Activated CD4-positive, CD25-positive, alpha-beta regulatory T cell treated with anti-CD3 and anti-CD28 coated beads, Interleukin-2, amount 50 U/mL, for 24 hours (primary cell): ENCODE measurements around the gene RPL39L.
"Not testable (repeated sequence)": the region's sequence is repeated elsewhere in the genome, so short reads cannot be mapped to it uniquely, and the experiment has no call there.

ENCODE experiments used
- ATAC-seq, 2 donors: fragments of 150-1000 bp; cut with Tn5 transposase; one replicate each; pipeline ENCODE4 v1.10.0; 2021; ENCODE audit warnings: mild to moderate bottlenecking in 1 of 2, moderate library complexity in 1 of 2

Gene RPL39L

DNA sequence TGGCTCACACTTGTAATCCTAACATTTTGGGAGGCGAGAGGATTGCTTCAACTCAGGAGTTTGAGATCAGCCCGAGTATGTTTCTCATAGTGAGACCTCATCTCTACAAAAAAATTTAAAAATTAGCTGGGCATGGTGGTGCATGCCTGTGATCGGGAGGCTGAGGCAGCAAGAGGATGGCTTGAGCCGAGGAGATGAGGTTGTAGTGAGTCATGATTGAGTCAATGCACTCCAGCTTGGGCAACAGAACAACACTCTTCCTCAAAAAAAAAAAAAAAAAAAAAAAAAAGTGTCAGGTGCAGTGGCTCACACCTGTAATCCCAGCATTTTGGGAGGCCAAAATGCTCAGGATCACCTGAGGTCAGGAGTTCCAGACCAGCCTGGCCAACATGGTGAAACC is 2.4 kb downstream of the RPL39L start:
- ATAC-seq: no peak

GRCh38 chr3:187136337-187136736 is 3.0 kb downstream of the RPL39L start:
- no peak for ATAC-seq

DNA sequence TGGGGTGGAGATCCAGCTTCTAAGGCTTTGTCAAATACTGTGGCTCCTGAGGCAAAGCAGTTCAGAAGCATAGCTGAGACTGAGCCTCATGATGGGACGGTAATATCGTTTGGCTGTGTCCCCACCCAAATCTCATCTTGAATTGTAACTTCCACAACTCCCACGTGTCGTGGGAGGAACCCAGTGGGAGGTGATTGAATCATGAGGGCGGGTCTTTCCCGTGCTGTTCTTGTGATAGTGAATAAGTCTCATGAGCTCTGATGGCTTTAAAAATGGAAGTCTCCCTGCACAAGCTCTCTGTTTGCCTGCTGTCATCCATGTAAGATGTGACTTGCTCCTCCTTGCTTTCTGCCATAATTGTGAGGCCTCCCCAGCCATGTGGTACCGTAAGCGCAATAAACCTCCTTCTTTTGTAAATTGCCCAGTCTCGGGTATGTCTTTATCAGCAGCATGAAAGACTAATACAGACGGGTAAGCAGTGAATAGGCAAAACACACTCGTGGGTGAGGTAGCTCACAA is 4.1 kb downstream of the RPL39L start:
- not testable (repeated sequence) for ATAC-seq

DNA sequence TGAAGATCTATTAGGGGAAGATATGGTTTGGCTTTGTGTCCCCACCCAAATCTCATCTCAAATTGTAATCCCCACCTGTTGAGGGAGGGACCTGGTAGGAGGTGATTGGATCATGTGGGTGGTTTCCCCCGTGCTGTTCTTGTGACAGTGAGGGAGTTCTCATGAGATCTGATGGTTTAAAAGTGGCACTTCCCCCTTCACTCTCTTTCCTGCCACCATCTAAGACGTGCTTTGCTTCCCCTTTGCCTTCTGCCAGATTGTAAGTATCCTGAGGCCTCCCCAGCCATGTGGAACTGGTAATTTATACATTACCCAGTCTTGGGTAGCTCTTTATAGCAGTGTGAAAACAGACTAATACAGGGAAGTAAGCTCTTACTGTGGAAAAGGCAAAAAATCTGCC is 6.1 kb downstream of the RPL39L start:
- not testable (repeated sequence) for ATAC-seq

- ATAC-seq: no peak
Measured at GRCh38 chr3:187132666-187133065, 6.6 kb downstream of the RPL39L start.

GRCh38 chr3:187131981-187132380 is 7.3 kb downstream of the RPL39L start:
- ATAC-seq: no peak

- ATAC-seq: peak; percentile 94 to 97
Measured at GRCh38 chr3:187130346-187131066, 8.8 kb downstream of the RPL39L start.

GRCh38 chr3:187125319-187126031 is 13.8 kb downstream of the RPL39L start:
- ATAC-seq: no peak

- ATAC-seq: no peak
Measured at GRCh38 chr3:187122261-187122660, 17.0 kb downstream of the RPL39L start.

- no peak for ATAC-seq
Measured at GRCh38 chr3:187120326-187120725, 19.0 kb downstream of the RPL39L start.

- no peak for ATAC-seq
Measured at GRCh38 chr3:187114511-187114910, 24.8 kb downstream of the RPL39L start.

- no peak for ATAC-seq
Measured at GRCh38 chr3:187112934-187113793, 26.1 kb downstream of the RPL39L start.

DNA sequence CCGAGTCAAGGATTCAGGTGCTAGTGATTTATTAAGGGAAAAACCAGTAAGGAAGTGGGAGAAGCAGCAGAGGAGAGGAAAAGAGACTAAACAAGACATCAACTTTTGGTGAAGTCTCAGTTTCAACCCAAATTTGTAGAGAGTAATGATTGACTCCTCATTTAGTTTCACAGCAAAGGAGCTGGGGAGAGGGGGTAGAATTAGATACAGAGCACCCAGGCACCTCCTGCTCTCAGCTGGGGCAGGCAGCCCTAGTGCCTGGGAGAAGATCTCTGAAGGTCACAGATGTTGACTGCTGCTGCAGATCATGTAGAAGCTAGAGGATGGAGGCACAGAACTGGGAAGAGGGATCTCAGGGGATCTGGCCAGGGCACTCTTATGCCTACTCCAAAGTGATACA is 29.1 kb downstream of the RPL39L start:
- ATAC-seq: no peak

DNA sequence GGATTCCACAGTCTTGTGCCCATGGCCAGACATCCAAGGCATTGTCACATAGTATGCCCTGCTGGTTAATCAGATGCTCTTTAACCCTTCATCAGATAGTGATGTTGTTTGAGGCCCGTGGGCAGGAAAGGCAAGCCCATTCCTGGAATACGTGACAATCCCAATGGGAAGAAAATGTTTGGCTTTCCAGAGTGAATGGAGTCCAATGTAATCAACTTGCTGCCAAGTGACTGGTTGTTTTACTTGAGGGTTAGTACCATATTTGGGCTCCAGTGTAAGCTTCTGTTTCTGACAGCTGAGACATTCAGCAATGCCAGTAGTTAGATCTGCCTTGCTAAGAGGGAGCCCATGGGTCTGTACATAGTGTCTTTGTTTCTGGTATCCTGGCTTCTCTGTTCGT is 31.3 kb downstream of the RPL39L start:
- ATAC-seq: no peak

DNA sequence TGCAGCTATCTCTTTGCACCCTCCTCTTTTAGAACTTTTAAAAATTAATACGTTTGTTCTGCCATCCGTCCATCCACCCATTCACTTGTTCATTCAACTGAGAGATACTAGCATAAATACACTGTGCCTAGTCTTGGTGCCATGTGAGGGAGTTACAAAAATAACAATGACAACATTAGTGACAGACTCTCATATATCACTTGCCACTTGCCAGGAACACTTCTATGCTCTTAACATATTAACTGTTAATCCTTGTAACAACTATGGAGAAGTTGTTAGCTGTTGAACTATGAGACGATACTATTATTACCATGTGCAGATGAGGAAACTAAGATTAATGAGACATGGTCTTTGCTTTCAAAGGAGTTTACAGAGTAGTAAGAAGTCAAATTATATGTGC is 33.6 kb downstream of the RPL39L start:
- no peak for ATAC-seq

GRCh38 chr3:187104933-187105332 is 34.4 kb downstream of the RPL39L start:
- no peak for ATAC-seq

DNA sequence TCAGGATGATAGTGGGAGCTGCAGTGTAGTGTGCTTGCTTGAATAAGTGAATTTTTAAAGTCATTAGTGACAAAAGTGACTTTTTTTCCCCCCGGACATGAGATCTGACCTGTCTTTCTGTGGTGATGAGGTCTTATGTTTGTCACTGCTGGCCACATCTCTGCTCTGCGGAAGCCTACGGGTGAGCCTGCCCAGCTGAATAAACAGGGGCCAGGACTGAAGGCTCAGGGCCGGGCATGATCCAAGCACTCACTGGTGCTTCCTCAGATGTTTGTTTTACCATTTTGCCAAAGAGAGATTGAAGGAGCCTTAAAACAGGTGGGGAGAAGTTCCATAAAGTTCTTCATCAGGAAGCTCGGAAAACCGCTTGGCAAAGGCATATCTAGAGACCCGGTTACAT is 35.0 kb downstream of the RPL39L start:
- ATAC-seq: no peak

DNA sequence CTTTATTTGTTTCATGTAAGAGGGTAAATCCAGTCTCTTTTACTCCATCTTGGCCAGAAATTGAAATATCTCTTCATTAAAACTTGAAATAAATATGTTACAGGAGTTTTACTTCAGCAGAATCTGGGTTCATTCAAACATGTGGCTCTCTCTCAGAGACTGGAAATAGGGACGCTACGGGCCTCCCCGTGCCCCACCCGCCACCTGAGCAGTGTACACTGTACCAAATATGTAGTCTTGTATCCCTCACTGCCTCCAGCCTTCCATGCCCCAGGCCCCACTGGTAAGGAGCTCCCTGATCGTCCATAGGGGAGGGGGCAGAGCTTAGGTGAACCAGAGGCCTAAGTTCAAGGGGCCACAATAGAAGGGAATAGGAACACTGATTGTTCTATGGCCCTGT is 36.0 kb downstream of the RPL39L start:
- ATAC-seq: no peak

GRCh38 chr3:187102073-187102634 is 37.1 kb downstream of the RPL39L start:
- ATAC-seq: no peak

- ATAC-seq: peak; percentile 46 to 60
Measured at GRCh38 chr3:187101184-187102072, 37.9 kb downstream of the RPL39L start.

GRCh38 chr3:187098923-187099512 is 40.3 kb downstream of the RPL39L start:
- peak in 1 of 2 donors; percentile 41 for ATAC-seq
